Activated naive CD8-positive, alpha-beta T cell treated with anti-CD3 and anti-CD28 coated beads, Interleukin-2, amount 50 U/mL, for 24 hours (primary cell): Measurements from ENCODE around the gene TTPAL.

ENCODE experiments used
- ATAC-seq: fragments of 150-1000 bp; cut with Tn5 transposase; one replicate; pipeline ENCODE4 v1.10.0; 2021
- DNase-seq: peaks from one replicate; pipeline ENCODE4 v3.0.0; 2021
- H3K27ac Mint-ChIP-seq: one replicate; pipeline ENCODE4 v1.8.0; 2021; ENCODE audit warnings: mild to moderate bottlenecking, mixed read lengths
- H3K27me3 Mint-ChIP-seq: one replicate; pipeline ENCODE4 v1.8.0; 2021; ENCODE audit warnings: mixed read lengths
- H3K36me3 Mint-ChIP-seq: one replicate; pipeline ENCODE4 v1.8.0; 2021; ENCODE audit warnings: low read depth, mixed read lengths
- H3K4me1 Mint-ChIP-seq: one replicate; pipeline ENCODE4 v1.8.0; 2021; ENCODE audit warnings: mixed read lengths
- H3K4me3 Mint-ChIP-seq: one replicate; pipeline ENCODE4 v1.8.0; 2021; ENCODE audit warnings: mild to moderate bottlenecking, moderate library complexity, mixed read lengths
- H3K9me3 Mint-ChIP-seq: one replicate; pipeline ENCODE4 v1.8.0; 2021; ENCODE audit warnings: mixed read lengths

Gene TTPAL

DNA sequence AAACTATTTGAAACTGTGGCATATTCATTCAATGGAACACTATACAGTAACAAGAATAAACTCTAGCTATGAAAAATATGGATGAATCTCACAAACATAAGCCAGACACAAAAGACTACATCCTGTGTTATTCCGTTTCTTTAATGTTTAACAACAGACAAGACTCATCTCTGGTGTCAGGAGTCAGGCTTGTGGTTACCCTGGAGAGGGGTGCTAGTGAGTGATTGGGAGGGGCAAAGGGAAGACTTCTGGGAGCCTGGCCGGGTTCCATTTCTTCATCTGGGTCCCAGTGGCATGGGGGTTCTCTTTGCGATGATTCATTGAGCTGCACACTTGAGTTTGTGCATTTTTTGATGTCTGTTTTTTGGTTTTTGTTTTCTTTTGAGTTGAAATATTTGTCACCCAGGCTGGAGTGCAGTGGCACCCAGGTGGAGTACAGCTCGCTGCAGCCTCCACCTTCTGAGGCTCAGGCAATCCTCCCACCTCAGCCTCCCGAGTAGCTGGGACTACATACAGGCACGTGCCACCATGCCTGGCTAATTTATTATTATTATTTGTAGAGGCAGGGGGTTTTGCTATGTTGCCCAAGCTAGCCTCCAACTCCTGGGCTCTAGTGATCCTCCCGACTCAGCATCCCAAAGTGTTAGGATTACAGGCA lies 21.2 kb upstream of the TTPAL start:
- ATAC-seq, result no peak
- no peaks in the 10 kb centered on the region for H3K36me3 Mint-ChIP-seq
- no peaks in the 10 kb centered on the region for H3K4me1 Mint-ChIP-seq
- no peak for DNase-seq
- H3K9me3 Mint-ChIP-seq, result no peaks in the 10 kb centered on the region
- no peak overlapping the region for H3K27ac Mint-ChIP-seq
- H3K4me3 Mint-ChIP-seq, result no peak overlapping the region
- no peaks in the 10 kb centered on the region for H3K27me3 Mint-ChIP-seq

DNA sequence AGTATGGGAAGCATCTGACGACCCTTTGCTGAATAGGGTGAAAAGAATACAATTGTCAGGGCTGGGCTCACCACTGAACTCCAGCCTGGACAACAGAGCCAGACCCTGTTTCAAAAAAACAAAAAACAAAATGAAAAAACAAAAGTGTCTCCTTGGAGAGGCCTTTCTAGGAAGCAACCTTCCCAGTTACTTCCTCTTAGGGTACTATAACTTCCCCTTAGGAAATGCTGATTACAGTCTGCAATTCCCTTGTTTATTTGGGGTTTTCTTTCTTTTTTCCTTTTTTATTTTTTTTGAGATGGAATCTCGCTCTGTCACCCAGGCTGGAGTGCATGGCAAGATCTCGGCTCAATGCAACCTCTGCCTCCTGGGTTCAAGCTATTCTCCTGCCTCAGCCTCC lies 20.5 kb upstream of the TTPAL start:
- Mint-ChIP-seq H3K27me3 (no peaks in the 10 kb centered on the region), H3K36me3 (no peaks in the 10 kb centered on the region), H3K9me3 (no peaks in the 10 kb centered on the region), H3K4me1 (no peaks in the 10 kb centered on the region), H3K27ac (no peak overlapping the region), H3K4me3 (no peak overlapping the region)
- no peak for ATAC-seq
- DNase-seq, result no peak

DNA sequence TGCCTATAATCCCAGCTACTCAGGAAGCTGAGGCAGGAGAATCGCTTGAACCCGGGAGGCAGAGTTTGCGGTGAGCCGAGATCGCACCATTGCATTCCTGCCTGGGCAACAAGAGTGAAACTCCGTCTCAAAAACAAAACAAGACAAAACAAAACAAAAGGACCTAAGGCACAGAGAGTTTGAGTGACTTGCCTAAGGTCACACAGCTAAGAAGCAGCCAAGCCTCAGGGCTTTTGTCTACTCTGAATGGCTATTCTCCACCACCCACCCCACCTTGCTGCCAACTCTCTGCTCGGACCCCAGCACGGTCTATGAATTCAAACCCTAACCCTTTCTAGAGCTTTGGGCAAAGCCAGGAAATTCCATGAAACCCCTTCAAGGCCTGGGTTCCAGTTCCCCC lies 19.1 kb upstream of the TTPAL start:
- Mint-ChIP-seq H3K27ac (no peak overlapping the region), H3K9me3 (no peaks in the 10 kb centered on the region), H3K4me1 (no peaks in the 10 kb centered on the region), H3K4me3 (no peak overlapping the region), H3K27me3 (no peaks in the 10 kb centered on the region), H3K36me3 (no peaks in the 10 kb centered on the region)
- ATAC-seq (no peak), DNase-seq (no peak)

DNA sequence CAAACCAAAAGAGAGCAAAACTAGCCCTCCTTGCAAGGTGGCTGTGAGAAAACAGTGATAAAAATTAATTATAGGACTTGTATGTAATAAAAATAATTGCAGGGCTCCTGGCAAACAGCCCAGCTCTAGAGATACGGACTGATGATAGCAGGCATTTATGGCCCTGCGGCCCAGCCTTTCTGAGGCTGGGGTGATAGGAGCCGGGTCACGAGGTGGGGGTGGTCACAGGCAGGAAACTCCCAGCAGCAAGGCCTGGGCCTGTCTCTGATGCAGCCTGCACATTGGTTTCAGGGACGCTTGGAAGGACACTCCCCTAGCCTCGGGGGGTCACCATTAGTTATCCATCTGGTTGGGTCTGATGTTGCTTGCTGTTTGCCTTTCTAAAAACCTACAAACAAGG lies 18.7 kb upstream of the TTPAL start:
- no peaks in the 10 kb centered on the region for H3K36me3 Mint-ChIP-seq
- no peaks in the 10 kb centered on the region for H3K27me3 Mint-ChIP-seq
- DNase-seq (no peak), ATAC-seq (no peak)
- no peaks in the 10 kb centered on the region for H3K4me1 Mint-ChIP-seq
- no peaks in the 10 kb centered on the region for H3K9me3 Mint-ChIP-seq
- H3K4me3 Mint-ChIP-seq, result no peak overlapping the region
- no peak overlapping the region for H3K27ac Mint-ChIP-seq

DNA sequence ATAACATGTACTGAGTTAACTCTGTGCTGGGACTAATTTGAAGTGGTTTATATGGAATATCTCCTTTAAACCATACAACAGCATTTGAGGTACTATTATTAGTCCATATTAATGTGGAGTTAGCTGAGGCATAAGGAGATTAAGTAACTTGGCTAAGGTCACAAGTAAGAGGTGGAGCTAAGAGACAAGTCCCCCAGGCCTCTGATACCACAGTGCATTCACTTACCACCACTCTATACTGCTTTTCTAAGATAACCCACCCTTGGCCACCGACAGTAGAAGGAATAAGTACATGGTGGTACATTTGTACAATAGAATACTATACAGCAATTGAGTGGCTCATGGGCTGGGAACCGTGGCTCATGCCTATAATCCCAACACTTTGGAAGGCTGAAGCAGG lies 16.4 kb upstream of the TTPAL start:
- Mint-ChIP-seq H3K4me3 (no peak overlapping the region), H3K9me3 (no peaks in the 10 kb centered on the region), H3K27ac (no peak overlapping the region), H3K4me1 (no peaks in the 10 kb centered on the region), H3K27me3 (no peaks in the 10 kb centered on the region), H3K36me3 (no peaks in the 10 kb centered on the region)
- DNase-seq (no peak), ATAC-seq (no peak)

DNA sequence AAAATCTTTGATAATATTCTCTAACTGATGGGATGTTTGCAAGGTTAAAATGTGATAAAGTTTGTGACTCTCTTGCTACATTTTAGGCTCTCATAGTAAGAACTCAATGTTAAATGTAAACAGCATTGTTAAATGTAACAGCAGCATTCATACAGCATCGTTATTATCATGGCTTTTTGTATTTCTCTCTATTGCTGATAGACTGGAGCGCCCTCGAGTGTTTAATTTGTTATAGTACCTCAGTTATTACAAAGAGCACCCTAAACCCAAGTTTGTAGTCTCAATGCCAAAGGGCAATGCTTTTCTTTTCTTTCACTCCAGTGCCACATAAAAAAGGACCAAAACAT lies 14.9 kb upstream of the TTPAL start:
- no peak for ATAC-seq
- no peak for DNase-seq
- Mint-ChIP-seq H3K4me3 (no peak overlapping the region), H3K36me3 (no peaks in the 10 kb centered on the region), H3K9me3 (no peaks in the 10 kb centered on the region), H3K27me3 (no peaks in the 10 kb centered on the region), H3K4me1 (no peaks in the 10 kb centered on the region), H3K27ac (no peak overlapping the region)

DNA sequence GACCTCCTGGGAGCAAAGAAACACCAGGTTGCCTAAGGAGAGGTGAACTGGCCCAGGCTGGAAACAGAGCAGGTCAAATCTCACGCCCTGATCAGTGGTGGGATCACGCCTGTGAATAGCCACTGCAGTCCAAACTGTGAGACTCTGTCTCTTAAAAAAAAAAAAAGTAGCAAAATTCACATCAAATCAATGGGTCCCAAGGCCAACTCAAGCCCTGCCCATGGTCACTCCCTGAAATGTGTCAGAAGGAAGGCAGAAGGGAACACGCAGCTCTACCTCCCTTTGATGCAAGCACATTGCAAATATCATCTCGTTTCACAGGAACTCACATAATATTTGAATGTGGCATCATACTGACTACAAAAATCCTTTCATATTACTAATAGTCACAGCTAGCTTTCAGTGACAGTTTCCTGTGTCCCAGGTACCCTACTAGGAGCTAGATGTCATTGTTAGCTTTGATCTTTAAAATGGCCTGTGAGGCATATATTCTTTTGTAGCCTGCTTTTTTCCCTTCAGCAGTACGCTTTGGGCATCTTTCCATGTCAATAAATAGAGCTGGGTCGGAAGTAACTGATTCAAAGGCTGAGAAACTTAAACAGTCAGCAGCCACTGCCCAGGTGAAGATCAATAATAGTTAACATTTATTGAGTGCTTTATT lies 14.4 kb upstream of the TTPAL start:
- H3K27ac Mint-ChIP-seq, result no peak overlapping the region

DNA sequence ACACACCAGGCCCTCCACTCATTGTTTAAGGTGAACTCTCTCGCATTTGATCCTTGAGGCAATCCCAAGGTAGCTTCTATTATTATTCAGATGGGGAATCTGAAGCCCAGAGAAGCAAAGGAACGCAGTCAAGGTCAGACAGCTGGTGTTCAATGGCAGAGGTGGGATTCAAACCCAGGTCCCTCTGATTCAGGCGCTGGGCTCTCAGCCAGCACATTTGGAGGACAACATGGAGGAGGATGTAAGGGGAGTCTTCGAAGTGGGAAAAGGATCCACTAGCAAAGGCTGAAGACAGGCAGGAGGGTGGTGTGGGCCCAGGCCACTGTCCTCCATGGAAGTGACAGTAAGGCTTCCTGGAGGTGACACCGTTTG lies 13.9 kb upstream of the TTPAL start:
- Mint-ChIP-seq H3K4me1 (no peaks in the 10 kb centered on the region), H3K27me3 (no peaks in the 10 kb centered on the region)

More for the DNA sequence above, 14.4 kb upstream of the TTPAL start:
- Mint-ChIP-seq H3K4me3 (no peak overlapping the region), H3K4me1 (no peaks in the 10 kb centered on the region), H3K36me3 (no peaks in the 10 kb centered on the region), H3K9me3 (no peaks in the 10 kb centered on the region), H3K27me3 (no peaks in the 10 kb centered on the region)
- ATAC-seq (no peak), DNase-seq (no peak)

DNA sequence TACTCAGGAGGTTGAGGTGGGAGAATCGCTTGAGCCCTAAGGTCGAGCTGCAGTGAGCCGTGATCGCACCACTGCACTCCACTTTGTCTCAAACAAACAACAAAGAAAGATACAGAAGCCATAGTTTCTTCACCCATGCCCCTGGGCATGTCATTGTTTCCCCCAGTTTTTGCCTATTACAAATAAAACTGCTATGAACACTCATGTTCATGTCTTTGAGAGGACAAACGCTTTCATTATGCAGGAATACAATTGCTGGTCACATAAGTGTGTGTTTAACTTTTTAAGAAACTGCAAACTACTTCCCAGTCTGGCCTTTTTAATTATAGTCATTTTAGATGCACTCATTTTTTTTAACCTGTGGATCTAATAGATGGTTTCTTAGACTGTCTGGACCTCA lies 12.2 kb upstream of the TTPAL start:
- ATAC-seq, result no peak

More for the DNA sequence above, 13.9 kb upstream of the TTPAL start:
- no peak overlapping the region for H3K4me3 Mint-ChIP-seq
- H3K9me3 Mint-ChIP-seq, result no peaks in the 10 kb centered on the region
- ATAC-seq, result no peak
- H3K36me3 Mint-ChIP-seq, result no peaks in the 10 kb centered on the region
- no peak overlapping the region for H3K27ac Mint-ChIP-seq
- no peak for DNase-seq

DNA sequence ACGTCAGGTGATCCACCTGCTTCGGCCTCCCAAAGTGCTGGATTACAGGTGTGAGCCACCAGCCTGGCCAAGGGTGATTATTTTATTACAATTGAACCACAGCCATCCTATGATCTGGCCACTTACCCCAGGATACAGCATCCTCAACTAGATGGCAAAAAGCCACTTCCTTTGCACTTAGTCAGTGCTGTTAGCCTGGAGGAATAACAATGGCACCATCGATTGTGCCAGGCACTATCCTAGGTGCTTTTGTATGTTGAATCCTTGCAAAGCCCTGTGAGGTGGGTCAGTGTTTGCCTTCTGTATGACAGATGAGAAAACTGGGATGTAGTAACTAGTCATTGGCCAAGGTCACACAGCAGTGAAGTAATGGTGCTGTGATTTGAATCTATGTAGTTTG lies 11.2 kb upstream of the TTPAL start:
- no peak for ATAC-seq
- no peaks in the 10 kb centered on the region for H3K4me1 Mint-ChIP-seq
- H3K27me3 Mint-ChIP-seq, result no peaks in the 10 kb centered on the region
- H3K9me3 Mint-ChIP-seq, result no peaks in the 10 kb centered on the region
- H3K36me3 Mint-ChIP-seq, result no peaks in the 10 kb centered on the region
- DNase-seq, result no peak
- H3K27ac Mint-ChIP-seq, result no peak overlapping the region
- no peak overlapping the region for H3K4me3 Mint-ChIP-seq

More for the DNA sequence above, 12.2 kb upstream of the TTPAL start:
- Mint-ChIP-seq H3K9me3 (no peaks in the 10 kb centered on the region), H3K4me1 (no peaks in the 10 kb centered on the region), H3K27me3 (no peaks in the 10 kb centered on the region), H3K36me3 (no peaks in the 10 kb centered on the region), H3K4me3 (no peak overlapping the region), H3K27ac (no peak overlapping the region)
- no peak for DNase-seq

DNA sequence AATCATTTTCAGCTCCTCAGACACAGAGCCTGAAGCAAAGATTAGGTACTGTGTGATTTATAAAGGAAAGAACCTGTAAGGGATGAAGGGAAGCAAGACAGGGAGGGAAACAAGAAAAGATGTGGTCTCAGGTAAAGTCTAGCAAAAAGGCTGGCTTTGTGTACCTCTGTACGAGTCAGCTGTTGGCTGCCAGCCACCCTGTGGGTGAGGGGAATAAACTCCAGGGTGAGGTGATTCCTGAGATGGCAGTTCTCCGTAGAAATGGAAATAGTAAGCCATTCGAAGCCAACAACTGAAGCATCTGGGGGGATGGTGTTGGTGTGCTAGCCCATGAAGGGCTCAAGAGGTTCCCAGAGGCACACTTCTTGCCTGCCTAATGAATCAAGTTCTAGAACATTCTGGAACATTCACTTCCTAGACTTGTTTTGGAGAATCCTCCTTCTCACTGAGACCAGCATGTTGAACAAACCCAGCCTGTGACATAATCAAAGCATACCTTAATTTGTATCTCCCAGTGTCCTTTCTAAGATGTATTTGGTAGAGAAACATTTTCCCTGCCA lies 10.6 kb upstream of the TTPAL start:
- no peaks in the 10 kb centered on the region for H3K36me3 Mint-ChIP-seq

DNA sequence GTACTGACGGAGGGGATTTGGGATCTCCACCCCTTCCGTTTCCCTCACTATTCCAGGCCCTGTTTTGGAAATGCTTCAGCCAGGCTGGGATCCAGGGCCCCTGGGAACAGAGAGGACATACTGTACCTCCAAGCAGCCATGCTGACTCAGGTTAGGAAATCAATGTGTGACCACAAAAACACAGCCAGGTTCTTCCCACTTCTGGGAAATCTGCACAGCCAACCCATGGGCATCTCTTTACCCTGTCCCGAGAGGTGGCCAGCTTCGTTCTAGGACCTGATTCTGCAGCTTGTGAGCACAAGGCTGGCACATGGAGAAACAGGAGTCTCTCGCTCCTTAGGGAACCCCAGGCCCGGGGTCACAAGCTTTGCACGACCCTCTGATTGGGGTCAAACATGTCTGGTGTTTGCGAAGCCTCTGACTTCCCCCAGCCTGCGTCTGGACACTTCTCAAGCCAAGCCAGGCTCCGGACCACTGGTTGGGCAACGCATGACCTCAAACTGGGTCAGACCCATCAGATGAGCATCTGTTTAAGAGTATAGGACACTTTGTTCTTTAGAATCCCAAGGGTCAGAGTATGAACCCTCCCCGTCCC lies 8.3 kb upstream of the TTPAL start:
- Mint-ChIP-seq H3K9me3 (no peaks in the 10 kb centered on the region), H3K4me3 (no peak overlapping the region), H3K27me3 (no peaks in the 10 kb centered on the region), H3K36me3 (no peaks in the 10 kb centered on the region), H3K27ac (no peak overlapping the region), H3K4me1 (no peaks in the 10 kb centered on the region)
- ATAC-seq (no peak), DNase-seq (no peak)

More for the DNA sequence above, 10.6 kb upstream of the TTPAL start:
- Mint-ChIP-seq H3K9me3 (no peaks in the 10 kb centered on the region), H3K4me1 (no peaks in the 10 kb centered on the region), H3K4me3 (no peak overlapping the region), H3K27me3 (no peaks in the 10 kb centered on the region), H3K27ac (no peak overlapping the region)
- DNase-seq (no peak), ATAC-seq (no peak)

DNA sequence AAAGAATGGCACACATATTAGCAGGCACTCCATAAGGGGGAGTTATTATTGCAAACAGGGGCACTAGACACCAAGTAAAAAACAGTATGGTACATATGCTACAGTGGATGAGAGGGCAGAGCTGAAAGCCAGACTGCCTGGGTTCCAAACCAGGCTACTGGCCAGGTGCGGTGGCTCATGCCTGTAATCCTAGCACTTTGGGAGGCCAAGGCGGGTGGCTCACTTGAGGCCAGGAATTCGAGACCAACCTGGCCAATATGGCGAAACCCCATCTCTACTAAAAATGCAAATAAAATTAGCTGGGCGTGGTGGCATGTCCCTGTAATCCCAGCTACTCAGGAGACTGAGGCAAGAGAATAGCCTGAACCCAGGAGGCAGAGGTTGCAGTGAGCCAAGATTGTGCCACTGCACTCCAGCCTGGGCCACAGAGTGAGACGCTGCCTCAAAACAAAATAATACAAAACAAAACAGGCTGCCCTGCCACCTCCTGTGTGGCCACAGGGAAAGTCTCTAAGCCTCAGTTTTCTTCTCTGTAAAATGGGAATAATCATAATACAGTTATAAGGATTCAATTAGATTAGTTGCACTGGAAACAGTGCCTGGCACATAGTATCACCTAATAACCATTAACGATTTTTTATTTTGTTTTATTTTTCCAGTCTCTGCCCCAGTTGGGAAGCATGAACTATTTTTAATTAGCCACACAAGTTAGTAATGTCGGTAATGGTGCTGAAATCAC lies 7.5 kb upstream of the TTPAL start:
- H3K36me3 Mint-ChIP-seq, result no peaks in the 10 kb centered on the region

DNA sequence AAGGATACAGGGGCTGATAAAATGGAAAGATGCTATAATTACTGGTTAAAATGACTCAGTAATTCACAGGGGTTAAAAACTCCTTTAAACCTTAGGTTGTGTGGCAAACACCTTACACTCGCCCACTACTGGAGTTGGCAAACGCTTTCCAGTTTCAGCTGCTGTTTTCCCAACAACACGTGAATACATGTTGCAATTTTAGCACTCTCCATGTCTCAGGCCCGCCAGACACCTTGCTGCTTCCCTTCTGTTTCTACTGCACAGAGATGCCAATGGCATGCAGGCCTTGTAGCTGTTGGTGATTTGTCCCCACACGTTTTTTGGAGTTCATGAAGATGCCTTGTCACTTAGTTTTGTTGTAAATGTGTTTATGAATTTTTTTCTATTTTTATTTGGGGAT lies 5.3 kb upstream of the TTPAL start:
- no peak for ATAC-seq
- H3K27ac Mint-ChIP-seq, result no peak overlapping the region
- H3K4me3 Mint-ChIP-seq, result no peak overlapping the region
- no peaks in the 10 kb centered on the region for H3K27me3 Mint-ChIP-seq
- H3K36me3 Mint-ChIP-seq, result no peaks in the 10 kb centered on the region
- H3K9me3 Mint-ChIP-seq, result no peaks in the 10 kb centered on the region
- H3K4me1 Mint-ChIP-seq, result peaks cover 4% of the 10 kb centered on the region
- no peak for DNase-seq

More for the DNA sequence above, 7.5 kb upstream of the TTPAL start:
- no peaks in the 10 kb centered on the region for H3K4me1 Mint-ChIP-seq
- H3K4me3 Mint-ChIP-seq, result no peak overlapping the region
- DNase-seq (no peak), ATAC-seq (no peak)
- H3K9me3 Mint-ChIP-seq, result no peaks in the 10 kb centered on the region
- H3K27ac Mint-ChIP-seq, result no peak overlapping the region
- H3K27me3 Mint-ChIP-seq, result no peaks in the 10 kb centered on the region

DNA sequence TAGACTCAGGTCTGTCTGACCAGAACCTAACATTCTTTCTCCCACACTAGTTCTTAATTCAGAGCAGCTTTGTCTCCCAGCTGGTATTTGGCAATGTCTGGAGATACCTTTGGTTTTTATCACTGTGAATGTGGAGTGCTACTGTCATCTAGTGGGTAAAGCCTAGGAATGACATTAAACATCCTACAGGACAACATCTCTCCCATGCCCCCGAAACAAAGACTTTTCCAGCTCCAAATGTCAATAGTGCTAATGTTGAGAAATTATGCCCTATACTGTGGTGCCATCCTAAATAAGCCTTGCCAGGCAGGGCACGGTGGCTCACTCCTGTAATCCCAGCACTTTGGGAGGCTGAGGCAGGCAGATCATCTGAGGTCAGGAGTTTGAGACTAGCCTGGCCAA lies 4.2 kb upstream of the TTPAL start:
- DNase-seq (no peak), ATAC-seq (no peak)
- Mint-ChIP-seq H3K4me1 (peaks cover 9% of the 10 kb centered on the region), H3K36me3 (no peaks in the 10 kb centered on the region), H3K27ac (no peak overlapping the region), H3K4me3 (no peak overlapping the region), H3K27me3 (no peaks in the 10 kb centered on the region), H3K9me3 (no peaks in the 10 kb centered on the region)
